Neural crest cell (in vitro differentiated cells): ENCODE measurements around the gene HTR7. TPM values are rescaled to one million over a fixed set of nuclear protein-coding genes. Genes with fewer than 3 reads are reported as not detected.
"Not testable (repeated sequence)": the region's sequence is repeated elsewhere in the genome, so short reads cannot be mapped to it uniquely, and the experiment has no call there.

ENCODE experiments used
- DNase-seq: peaks from one replicate; pipeline ENCODE4 v3.0.0; 2021; ENCODE audit warnings: low read depth, mixed read lengths, low spot score
- H3K27ac Mint-ChIP-seq: one replicate; pipeline ENCODE4 v1.8.0; 2021; ENCODE audit warnings: mild to moderate bottlenecking, mixed read lengths; ENCODE audit not compliant: unreplicated experiment
- H3K27me3 Mint-ChIP-seq: 2 replicates; pipeline ENCODE4 v1.8.0; 2021; ENCODE audit warnings: low read depth, mild to moderate bottlenecking, mixed read lengths
- H3K36me3 Mint-ChIP-seq: 2 replicates; pipeline ENCODE4 v1.8.0; 2021; ENCODE audit warnings: low read depth, mild to moderate bottlenecking, mixed read lengths
- H3K4me1 Mint-ChIP-seq: 2 replicates; pipeline ENCODE4 v1.8.0; 2021; ENCODE audit warnings: mixed read lengths
- H3K4me3 Mint-ChIP-seq: one replicate; pipeline ENCODE4 v1.8.0; 2021; ENCODE audit warnings: mild to moderate bottlenecking, mixed read lengths
- H3K9me3 Mint-ChIP-seq: 2 replicates; pipeline ENCODE4 v1.8.0; 2021; ENCODE audit warnings: mixed read lengths
- CTCF ChIP-seq: fragments of 200-600 bp; sonication (generic); conservative IDR thresholded peaks from 2 replicates; pipeline ENCODE4 v1.5.0; 2021; ENCODE audit warnings: antibody characterized with exemption, mild to moderate bottlenecking
- long read RNA-seq: library from polyadenylated mRNA; unstranded; transcript quantifications from one replicate; pipeline ENCODE4 v2.0.0, GENCODE V29; 2020
- total RNA-seq: library from RNA; stranded (reverse); gene quantifications from 2 replicates; pipeline ENCODE4 v1.2.1, GENCODE V29; 2021

HTR7 gene
- total RNA-seq: 0.09 TPM in 1 of 2 replicates, not detected in the other
- long read RNA-seq: 0 reads

- Mint-ChIP-seq H3K36me3 (no peaks in the 10 kb centered on the region), H3K4me3 (peak within 1 kb of the TSS; percentile 92), H3K27ac (no peak within 1 kb of the TSS), H3K27me3 (peaks cover 88% of the 10 kb centered on the region), H3K9me3 (peaks cover 3% of the 10 kb centered on the region), H3K4me1 (peaks cover 7% of the 10 kb centered on the region)
- TF ChIP-seq CTCF: peak; percentile 63
- peak; percentile 62 for DNase-seq
Measured at GRCh38 chr10:90857635-90858460, at the start of gene HTR7. TSS of gene HTR7 (minus strand) at chr10:90858039. CDS start at chr10:90857671, 368 bp downstream.

- peaks cover under 1% of the 10 kb centered on the region for H3K4me1 Mint-ChIP-seq
- H3K9me3 Mint-ChIP-seq: peaks cover 9% of the 10 kb centered on the region
Measured at GRCh38 chr10:90906596-90906995, 48.8 kb upstream of the HTR7 start.

GRCh38 chr10:90905925-90906324, 48.1 kb upstream of the HTR7 start:
- no peak overlapping the region for H3K4me3 Mint-ChIP-seq
- H3K36me3 Mint-ChIP-seq: peaks cover 34% of the 10 kb centered on the region
- no peak for DNase-seq
- no peaks in the 10 kb centered on the region for H3K27me3 Mint-ChIP-seq
- no peaks in the 10 kb centered on the region for H3K4me1 Mint-ChIP-seq
- no peak overlapping the region for H3K27ac Mint-ChIP-seq
- no peak for TF ChIP-seq CTCF
- peaks cover 9% of the 10 kb centered on the region for H3K9me3 Mint-ChIP-seq

More at GRCh38 chr10:90906596-90906995, 48.8 kb upstream of the HTR7 start:
- Mint-ChIP-seq H3K4me3 (no peak overlapping the region), H3K36me3 (peaks cover 34% of the 10 kb centered on the region), H3K27me3 (no peaks in the 10 kb centered on the region), H3K27ac (no peak overlapping the region)
- DNase-seq: no peak
- TF ChIP-seq CTCF: no peak

- not testable (repeated sequence) for H3K4me1 Mint-ChIP-seq, H3K4me3 Mint-ChIP-seq, DNase-seq, H3K9me3 Mint-ChIP-seq, H3K27ac Mint-ChIP-seq, H3K36me3 Mint-ChIP-seq, H3K27me3 Mint-ChIP-seq
Measured at GRCh38 chr10:90896916-90897315, 39.1 kb upstream of the HTR7 start.

GRCh38 chr10:90893190-90893589, 35.4 kb upstream of the HTR7 start:
- H3K4me1 Mint-ChIP-seq: no peaks in the 10 kb centered on the region
- no peak overlapping the region for H3K4me3 Mint-ChIP-seq
- no peaks in the 10 kb centered on the region for H3K9me3 Mint-ChIP-seq
- no peak overlapping the region for H3K27ac Mint-ChIP-seq
- no peaks in the 10 kb centered on the region for H3K36me3 Mint-ChIP-seq
- H3K27me3 Mint-ChIP-seq: no peaks in the 10 kb centered on the region
- no peak for TF ChIP-seq CTCF
- no peak for DNase-seq

GRCh38 chr10:90890347-90890746, 32.5 kb upstream of the HTR7 start:
- H3K4me3 Mint-ChIP-seq: no peak overlapping the region
- no peaks in the 10 kb centered on the region for H3K9me3 Mint-ChIP-seq
- TF ChIP-seq CTCF: no peak
- H3K27ac Mint-ChIP-seq: no peak overlapping the region
- no peaks in the 10 kb centered on the region for H3K27me3 Mint-ChIP-seq
- H3K36me3 Mint-ChIP-seq: peaks cover 3% of the 10 kb centered on the region
- H3K4me1 Mint-ChIP-seq: no peaks in the 10 kb centered on the region
- no peak for DNase-seq
